Measurements from ENCODE around the gene CCDC174. TPM values are rescaled to one million over a fixed set of nuclear protein-coding genes. Genes with fewer than 3 reads are reported as not detected.
"Not testable (repeated sequence)": the region's sequence is repeated elsewhere in the genome, so short reads cannot be mapped to it uniquely, and the experiment has no call there.

The CCDC174 gene
- polyA plus RNA-seq, 12 donors, result 16.3 to 29.1 (median 20.6) TPM; not detected in 1

DNA sequence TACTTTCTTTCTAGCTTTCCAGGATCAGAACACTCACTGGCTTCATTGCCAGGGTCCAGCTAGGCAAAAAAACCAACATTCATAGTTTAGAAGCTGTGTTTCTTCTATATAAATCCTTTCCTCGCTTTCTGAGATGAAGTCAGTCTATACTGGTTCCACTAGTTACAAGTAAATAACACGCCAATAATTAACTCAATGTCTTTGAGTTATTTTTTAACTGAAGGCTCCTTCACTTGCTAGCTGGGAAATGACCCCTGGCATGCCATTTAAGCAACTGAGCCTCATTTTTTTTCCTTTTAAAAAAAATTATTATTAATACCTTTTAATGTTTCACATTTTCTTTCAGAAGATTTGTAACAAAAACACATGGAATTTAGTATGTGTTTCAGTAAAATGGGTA is 2.1 kb upstream of the CCDC174 start:
- DNase-seq, result no peak

DNA sequence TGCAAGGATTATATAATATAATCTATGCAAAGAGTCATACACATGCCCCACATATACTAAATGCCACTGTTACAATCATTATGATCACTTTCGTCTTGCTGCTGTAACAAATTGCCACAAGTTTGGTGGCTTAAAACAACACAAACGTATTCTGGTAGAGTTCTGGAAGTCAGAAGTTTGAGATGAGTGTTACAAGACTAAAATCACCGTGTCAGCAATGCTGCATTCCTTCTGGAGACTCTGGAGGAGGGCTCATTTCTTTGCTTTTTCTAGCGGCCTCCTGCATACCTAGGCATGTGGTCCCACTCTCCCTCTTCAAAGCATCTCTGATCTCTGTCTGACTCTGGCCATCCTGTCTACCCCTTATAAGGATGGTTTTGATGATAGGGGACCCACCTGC is 1.4 kb upstream of the CCDC174 start:
- DNase-seq, result no peak

- DNase-seq, result not testable (repeated sequence)
Observed at GRCh38 chr3:14652360-14652907, 872 bp downstream of the CCDC174 start.

GRCh38 chr3:14657579-14657978 is 6.0 kb downstream of the CCDC174 start:
- DNase-seq, result no peak

DNA sequence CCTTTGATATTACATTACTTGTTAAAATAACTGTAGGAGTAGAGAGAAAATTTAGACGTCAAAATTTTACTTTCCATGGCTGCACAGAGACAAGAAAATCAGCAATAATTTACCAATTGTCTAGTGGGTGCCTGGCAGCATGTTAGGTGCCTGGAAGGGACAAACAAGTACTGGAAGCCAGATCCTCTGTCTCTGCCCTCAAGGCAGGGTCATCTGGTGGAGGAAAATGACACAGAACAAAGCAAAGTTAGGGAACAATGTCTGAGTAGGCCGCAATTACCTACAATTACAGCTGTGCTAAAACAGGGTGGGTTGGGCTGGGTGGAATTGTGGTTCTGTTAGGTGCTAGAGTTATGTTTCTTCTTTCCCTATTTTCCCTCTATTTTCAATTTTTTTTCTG is 7.4 kb downstream of the CCDC174 start:
- no peak for DNase-seq

- DNase-seq, result no peak
Observed at GRCh38 chr3:14660942-14661341, 9.4 kb downstream of the CCDC174 start.

DNA sequence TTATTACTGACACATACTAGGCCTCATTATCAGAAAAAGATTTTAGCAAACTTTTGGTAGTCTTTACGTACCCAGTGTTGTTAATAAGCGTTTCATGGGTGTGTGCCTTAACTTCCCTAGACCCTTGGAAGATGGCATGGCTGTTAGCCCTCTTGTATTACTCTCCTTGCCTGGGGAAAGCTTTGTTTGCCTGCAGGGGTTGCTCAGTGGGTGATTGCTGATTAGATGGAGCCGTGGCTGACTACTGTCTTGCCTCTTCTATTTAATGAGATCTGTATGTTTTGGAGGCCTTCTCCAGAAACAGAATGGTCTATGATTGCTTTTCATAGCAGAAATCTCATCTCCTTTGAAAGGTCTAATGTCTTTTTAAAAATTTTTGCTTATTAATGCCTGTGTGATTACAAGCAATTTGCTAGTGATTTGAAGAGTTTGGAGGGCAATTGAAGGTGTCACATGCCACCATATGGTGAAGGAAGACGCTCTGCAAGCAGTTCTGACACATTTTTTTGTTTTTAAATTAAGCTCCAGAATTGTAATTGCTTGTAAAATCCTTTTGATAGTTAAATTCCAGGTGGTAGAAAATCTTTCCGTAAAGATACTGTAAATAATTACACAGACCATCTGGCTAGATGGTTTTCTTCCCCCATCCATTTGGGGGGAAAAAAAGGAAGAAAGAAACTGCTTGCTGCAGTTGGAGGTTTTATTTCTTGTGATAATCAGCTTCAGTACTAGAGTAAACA is 12.0 kb downstream of the CCDC174 start:
- DNase-seq, result no peak

- DNase-seq, result no peak
Observed at GRCh38 chr3:14664170-14664569, 12.6 kb downstream of the CCDC174 start.

DNA sequence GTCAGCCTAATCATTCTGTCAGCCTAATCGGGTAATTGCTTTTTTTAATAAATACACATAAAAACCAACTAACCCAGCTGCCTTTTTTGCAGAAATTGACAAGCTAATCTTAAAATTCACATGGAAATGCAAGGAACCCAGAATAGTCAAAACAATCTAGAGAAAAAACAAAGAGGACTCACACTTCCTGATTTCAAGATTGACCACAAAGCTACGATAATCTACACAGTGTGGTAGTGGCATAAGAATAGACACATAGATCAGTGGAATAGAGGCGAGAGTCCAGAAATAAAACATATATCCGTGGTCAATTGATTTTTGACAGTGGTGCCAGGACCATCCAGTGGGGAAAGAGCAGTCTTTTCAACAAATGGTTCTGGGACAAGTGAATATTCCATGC is 21.0 kb downstream of the CCDC174 start:
- no peak for DNase-seq

- no peak for DNase-seq
Observed at GRCh38 chr3:14674841-14675240, 23.3 kb downstream of the CCDC174 start, which contains the start of gene C3orf20. Gene C3orf20, plus strand, starts transcription at chr3:14675141. Its CDS starts 7,573 bp downstream, at chr3:14682714.

- DNase-seq, result no peak
Observed at GRCh38 chr3:14676881-14677280, 25.3 kb downstream of the CCDC174 start.

DNA sequence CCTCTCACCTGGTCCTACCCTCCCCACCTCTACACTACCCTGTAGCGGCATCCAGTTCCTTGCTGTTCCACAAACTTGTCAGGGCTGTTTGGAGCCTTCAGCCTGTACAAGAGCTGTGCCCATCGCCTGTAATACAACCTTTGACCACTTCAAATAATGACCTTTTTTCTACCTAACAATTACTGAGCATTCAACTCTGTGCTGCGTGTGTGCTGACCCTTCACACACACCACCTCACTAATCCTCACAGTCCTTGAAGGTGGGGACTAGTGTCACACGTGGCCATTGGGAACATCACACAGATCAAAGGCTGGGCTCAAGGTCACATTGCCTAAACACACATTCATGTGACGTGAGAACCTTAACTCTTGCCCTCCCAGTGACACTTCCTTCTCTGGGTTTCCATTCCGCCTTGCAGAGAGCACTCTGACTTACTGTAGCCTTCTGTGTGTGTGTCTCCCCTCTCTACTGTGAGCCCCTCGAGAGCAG is 26.5 kb downstream of the CCDC174 start:
- DNase-seq, result no peak

GRCh38 chr3:14680115-14680514 is 28.6 kb downstream of the CCDC174 start:
- DNase-seq, result no peak

DNA sequence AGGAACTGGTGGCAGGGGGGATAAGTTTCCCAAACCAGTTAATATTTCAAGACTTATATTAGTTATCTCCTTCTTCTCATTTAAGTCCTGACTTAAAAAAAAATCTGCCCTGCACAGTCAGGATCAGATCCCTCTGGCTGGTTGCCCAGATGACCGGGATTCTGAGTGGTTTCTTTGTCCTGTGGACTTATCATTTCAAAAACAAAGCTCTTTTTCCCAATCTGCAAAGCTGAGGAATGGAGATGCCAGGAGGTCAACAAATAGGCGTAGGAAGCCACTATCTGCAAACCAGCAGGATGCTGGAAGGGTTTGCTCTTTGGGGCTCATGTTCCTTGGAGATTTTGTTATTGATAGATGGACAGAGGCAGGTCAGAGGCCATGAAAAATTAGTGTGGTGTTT is 29.2 kb downstream of the CCDC174 start:
- DNase-seq, result no peak

DNA sequence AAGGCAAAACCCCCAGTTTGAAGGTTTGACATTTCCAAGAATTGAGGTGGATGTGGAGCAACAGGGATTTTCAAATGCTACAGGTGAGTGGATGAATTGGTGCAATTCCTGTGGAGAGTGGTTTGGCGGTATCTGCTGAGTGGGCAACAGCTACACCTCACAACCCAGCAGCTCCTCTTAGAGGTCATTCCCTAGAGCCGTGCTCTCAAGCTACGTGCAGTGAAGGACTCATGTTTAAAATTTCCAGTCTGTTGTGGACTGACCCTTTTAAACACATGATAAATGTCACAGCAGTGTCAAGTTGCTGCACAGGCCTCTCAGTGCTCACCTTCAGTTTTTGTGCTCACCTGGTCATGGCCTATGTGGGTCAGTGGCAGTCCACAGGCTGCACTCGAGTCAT is 32.9 kb downstream of the CCDC174 start:
- DNase-seq, result no peak

DNA sequence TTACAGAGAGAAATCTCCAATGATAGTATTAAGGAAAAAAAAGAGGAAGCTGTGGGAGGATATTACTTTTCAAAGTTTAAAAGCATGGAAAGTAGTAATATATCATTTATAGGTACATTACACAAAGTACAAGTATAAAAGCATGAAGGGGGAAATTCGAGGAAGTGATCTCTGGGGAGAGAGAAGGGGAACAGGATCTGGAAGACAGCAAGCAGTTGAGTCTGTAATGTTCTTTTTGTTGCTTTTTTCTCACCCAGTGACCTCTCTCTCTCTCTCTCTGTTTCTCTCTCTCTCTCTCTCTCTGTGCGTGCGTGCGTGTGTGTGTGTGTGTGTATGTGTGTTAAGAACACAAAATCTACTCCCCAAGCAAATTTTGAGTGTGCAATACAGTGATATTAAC is 33.6 kb downstream of the CCDC174 start:
- DNase-seq, result no peak

- no peak for DNase-seq
Observed at GRCh38 chr3:14687360-14687759, 35.8 kb downstream of the CCDC174 start.

GRCh38 chr3:14688525-14688924 is 37.0 kb downstream of the CCDC174 start:
- no peak for DNase-seq

DNA sequence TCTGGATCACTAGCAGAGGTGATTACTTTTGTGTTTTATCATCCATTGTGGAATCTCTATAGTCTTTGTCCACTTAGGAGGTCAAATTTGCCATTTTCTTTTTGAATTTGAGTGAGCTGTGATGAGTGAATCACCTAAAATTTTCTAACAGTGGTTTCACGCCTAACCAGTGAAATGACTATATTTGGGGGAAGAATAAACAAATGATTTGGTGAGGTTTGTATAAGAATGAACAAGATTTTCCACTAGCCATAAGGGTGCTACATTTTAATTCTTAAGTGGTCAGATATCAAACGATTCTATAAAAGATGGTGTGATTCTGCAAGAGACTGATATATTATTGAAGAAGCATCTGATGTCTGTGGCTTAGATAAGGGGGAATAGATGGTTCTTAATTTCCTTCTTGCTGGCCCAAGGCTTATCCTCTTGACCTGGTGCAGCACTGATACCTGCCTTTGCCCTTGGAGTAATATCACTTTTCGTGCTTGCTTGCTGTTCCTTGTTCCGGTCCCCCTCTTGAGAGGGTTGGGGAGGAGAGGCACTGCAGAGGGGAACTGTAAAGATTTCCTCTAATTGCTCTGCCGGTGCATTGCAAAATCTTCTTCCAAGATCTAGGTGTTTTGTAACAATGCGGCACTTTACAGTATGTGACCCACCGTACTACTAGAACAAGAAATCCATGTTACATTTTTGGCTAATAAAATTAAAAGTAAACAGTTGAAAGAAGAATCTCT is 37.9 kb downstream of the CCDC174 start:
- no peak for DNase-seq

DNA sequence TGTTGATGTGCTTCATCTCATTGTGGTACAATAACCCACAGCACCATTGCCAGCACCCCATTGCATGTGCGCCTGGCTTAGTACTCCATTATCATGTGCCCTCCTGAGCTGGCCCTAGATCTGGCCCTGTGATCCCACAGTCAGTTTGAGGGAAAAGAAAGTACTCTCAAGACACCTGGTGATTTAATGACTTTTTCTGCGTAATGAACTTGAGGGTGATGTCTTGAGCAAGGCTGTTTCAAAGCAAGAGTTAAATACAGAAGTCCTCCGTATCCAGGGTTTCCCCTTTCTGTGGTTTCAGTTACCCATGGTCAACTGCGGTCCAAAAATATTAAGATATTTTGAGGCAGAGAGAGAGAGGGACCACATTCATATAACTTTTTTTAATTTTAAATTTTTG is 39.7 kb downstream of the CCDC174 start:
- DNase-seq, result no peak

DNA sequence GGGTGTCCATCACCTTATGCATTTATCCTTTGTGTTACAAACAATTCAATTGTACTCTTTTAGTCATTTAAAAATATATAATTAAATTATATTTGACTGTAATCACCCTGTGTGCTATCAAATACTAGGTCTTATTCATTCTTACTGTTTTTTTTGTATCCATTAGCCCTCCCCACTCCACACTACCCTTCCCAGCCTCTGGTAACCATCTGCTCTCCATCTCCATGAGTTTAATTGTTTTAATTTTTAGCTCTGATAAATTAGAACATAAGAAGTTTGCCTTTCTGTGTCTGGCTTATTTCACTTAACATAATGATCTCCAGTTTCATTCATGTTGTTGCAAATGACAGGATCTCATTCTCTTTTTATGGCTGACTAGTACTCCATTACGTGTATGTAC is 40.2 kb downstream of the CCDC174 start:
- DNase-seq, result no peak

DNA sequence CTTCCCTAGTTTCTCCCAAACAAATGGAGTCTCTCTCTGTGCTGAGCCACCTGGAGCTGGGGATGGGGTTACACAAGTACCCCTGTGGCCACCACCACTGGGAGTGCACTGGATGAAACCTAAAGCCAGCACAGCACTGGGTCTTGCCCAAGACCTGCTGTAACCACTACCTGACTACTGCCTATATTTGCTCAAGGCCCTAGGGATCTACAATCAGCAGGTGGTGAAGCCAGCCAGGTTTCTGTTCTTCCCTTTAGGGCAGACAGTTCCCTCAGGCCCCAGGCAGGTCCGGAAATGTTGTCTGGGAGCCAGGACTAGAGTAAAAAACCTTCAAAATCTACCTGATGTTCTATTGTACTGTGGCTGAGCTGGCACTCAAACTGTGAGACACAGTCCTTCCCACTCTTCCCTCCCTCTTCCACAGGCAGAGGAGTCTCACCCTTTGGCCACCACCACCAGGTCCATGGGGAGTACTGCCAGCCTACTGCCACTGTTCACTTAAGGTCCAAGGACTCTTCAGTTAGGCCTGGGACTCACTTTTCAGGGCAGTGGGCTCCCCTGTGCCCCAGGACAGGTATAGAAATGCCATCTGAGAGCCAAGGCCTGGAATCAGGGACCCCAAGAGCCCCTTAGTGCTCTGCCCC is 47.2 kb downstream of the CCDC174 start:
- DNase-seq, result no peak
